GM19468 (cell line): ENCODE results near the gene RPRD2.
A peak's percentile ranks its signal among the peaks of the same experiment; 100 is the strongest.
"Not testable (repeated sequence)": the region's sequence is repeated elsewhere in the genome, so short reads cannot be mapped to it uniquely, and the experiment has no call there.

ENCODE experiments used
- ATAC-seq: cut with Tn5 transposase; IDR thresholded peaks from one replicate; pipeline ENCODE4 v1.9.1; 2021; ENCODE audit warnings: mild to moderate bottlenecking, moderate library complexity, moderate number of reproducible peaks; ENCODE audit not compliant: unreplicated experiment; ENCODE audit errors: extremely low read depth

Gene RPRD2

DNA sequence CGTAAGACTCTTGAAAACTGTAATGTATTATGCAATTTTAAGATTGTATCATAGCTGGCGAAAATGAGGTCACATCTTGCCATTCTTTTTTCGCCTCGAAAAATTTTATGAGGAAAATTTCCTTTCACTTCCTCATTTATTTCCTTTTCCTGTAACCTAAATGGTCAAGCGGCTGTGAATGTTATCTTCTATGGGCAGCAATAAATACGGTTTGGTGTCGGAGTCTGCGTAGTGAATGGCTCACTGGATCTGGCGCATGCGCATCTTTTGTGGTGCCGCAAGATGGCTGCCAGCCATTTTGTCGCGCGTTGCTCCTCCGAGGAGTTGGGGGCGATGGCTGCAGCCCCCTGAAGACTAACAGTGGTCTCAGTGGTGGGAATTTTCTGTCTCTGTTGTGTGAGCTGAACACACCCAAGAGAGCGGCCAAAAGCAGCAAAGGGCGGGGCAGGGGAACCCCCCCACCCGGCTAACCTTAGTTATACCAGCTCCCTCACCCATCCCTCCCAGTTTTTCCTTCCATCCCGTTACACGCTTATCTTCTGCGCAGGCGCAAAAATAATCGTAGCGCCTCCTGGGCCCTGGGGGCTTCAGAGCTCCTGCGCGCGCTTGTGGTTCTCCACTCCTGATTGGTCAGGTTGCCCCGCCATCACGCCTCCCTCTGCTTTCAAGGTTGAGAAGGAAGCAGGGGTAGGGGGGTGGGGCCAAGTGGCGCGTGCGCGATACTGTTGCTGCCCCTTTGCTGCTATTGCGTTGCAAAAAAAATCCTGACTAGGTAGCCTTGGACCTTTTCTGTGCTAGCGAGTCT lies at the start of gene RPRD2:
Gene RPRD2 (plus strand): TSS at position 722 of the 805 bp plus-strand sequence. CDS start 568 bp downstream, outside the sequence.
- peak; percentile 38 for ATAC-seq

DNA sequence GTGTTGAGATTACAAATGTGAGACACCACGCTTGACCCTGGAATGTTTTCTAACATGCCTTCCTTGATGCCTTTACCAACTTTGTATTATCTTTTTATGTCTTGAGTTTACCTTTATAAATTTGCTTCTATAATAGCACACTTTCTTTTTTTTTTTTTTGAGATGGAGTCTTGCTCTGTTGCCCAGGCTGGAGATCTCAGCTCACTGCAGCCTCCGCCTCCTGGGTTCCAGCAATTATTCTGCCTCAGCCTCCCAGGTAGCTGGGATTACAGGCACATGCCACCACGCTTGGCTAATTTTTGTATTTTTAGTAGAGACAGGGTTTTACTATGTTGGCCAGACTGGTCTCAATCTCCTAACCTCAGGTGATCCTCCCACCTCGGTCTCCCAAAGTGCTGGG lies 49.3 kb upstream of the RPRD2 start:
- ATAC-seq, result not testable (repeated sequence)

DNA sequence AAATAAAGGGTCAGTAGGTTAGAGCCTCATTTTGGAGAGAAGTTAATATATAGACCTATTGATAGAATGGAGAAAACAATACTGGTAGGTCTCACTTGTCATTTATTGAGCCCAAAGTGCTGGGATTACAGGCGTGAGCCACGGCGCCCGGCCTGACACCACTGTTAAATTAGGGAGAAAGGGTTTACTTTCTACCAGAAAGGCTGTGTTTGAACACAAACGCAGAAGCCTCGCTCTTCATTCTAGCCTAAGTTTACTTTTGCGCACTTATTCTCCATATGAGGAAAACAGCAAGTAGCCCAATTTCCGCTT lies 43.3 kb upstream of the RPRD2 start:
- no peak for ATAC-seq

DNA sequence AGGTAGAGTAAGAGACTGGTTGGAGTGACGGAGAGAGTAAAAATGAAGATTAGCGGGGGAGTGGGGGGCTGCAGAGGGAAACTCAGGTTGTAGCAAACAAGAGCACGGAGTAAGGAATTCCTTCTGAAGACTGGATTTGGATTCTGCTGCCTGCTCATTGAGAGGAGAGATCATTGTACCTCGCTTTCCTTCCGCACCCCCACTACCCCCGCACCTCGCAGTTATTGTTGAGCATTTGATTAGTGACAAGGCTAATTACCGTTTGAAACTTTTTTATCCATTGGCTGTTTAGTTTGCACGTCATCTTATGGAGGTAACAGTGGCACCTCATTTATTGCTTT lies 42.2 kb upstream of the RPRD2 start:
- no peak for ATAC-seq

DNA sequence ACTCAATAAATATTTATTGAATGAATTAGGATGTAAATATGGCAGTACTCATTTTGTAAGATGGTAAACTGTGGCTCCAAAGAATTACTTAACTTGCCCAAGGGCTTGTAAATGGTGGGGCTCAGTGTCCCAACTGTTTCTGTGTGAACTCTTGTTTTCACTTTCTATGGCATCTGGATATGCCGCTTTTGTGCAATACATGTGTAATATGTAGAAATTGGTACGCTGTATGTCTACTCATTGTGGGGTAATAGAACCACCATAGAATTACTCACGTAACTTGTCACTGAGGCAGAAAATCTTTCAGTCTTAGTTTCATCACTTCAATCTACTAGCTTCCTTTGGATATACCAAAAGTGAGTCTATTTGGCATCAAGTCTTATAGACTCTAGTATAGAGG lies 41.6 kb upstream of the RPRD2 start:
- no peak for ATAC-seq

GRCh38 chr1:150332651-150333290 lies 31.2 kb upstream of the RPRD2 start:
- ATAC-seq, result no peak

DNA sequence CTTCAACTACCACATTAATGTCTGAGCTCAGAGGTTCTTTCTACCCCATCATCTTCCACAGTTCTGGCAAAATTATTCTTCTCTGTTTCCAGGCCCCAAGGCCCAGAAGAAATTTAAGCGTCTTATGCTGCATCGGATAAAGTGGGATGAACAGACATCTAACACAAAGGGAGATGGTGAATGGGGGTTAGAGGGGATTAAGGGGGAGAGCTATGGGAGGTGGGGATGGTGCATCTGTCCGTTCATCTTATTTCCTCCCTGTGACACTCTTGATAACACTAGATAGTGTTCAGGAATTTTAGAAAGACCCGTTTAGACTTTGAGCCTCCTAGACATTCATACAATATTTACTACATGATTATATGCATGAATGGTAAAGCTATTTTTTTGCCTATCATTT lies 17.6 kb upstream of the RPRD2 start:
- ATAC-seq, result no peak

GRCh38 chr1:150352866-150353265 lies 11.1 kb upstream of the RPRD2 start:
- ATAC-seq, result no peak

DNA sequence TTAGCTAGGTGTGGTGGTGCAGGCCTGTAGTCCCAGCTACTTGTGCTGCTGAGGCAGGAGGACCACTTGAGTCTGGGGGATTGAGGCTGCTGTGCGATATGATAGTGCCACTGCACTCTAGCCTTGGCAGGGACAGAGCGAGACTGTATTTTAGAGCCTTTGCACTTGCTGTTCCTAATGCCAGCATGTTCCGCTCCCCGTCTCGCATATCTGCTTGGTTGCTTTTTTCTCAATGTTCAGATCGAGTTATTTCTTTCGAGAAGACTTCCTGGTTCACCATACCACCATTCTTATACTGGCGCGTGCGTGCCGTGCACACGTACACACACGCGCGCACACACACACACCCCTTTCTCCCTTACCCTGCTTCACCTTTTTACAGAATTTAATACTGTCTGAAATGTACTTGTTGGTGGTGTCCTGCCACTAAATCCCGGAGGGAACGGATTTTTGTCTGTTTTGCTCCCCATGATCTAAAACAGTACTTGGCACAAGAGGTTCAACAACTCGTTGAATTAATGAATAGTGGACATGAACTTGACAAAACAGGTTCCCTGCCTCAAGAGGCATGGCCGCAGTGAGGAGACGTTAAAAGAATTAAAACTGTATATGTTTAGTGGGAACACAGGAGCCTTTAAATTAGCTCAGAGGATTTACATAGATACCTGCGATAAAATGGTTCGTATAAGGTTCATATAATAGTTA lies 1.1 kb upstream of the RPRD2 start:
- no peak for ATAC-seq

DNA sequence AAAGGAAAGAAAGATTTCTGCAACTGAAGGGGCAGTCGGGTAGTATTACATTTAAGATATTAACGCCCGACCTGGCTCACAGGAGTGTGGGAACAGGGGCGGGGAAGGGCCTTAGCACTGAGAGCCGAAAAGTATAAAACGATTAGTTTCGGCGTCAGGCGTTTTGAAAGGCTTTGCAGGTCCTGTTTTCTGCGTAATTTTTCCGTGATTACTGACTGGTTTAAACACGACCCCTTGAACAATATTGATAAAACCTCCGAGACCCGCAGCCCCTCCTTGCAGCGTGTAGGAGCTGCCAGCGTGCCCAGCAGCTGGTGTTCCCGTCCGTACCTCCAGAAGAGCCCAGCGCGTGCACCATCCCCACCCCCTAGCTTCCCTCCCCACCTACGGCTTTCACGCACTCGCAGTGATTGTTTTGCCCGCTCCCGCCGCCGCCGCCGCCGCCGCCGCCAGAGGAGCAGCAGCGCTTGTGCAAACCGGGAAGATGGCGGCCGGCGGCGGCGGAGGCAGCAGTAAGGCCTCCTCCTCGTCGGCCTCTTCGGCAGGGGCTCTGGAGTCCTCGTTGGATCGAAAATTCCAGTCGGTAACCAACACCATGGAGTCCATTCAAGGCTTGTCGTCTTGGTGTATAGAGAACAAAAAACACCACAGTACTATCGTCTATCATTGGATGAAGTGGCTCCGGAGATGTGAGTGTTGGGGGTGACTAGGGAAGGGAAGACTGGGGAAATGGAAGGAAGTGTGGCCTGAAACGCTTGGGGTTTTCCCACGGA lies 470 bp downstream of the RPRD2 start:
- ATAC-seq, result no peak

DNA sequence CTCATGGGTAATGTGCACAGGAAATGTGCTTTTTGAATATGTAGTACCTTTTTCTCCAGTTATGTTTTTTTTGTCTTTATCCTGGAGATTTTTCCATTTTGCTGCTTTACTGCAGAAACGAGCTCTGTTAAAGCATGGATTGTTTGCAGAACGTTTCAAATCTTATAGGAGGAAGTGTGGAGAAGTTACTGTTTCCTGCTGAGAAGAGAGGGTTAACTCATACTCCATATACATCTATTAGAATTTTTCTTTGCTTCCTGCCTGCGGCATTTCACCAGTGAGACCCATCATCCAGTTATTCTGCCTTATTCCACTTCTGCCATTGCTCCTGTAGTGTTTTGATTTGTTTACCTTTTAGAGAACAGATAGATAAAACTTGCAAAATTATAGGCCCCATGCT lies 2.0 kb downstream of the RPRD2 start:
- no peak for ATAC-seq

DNA sequence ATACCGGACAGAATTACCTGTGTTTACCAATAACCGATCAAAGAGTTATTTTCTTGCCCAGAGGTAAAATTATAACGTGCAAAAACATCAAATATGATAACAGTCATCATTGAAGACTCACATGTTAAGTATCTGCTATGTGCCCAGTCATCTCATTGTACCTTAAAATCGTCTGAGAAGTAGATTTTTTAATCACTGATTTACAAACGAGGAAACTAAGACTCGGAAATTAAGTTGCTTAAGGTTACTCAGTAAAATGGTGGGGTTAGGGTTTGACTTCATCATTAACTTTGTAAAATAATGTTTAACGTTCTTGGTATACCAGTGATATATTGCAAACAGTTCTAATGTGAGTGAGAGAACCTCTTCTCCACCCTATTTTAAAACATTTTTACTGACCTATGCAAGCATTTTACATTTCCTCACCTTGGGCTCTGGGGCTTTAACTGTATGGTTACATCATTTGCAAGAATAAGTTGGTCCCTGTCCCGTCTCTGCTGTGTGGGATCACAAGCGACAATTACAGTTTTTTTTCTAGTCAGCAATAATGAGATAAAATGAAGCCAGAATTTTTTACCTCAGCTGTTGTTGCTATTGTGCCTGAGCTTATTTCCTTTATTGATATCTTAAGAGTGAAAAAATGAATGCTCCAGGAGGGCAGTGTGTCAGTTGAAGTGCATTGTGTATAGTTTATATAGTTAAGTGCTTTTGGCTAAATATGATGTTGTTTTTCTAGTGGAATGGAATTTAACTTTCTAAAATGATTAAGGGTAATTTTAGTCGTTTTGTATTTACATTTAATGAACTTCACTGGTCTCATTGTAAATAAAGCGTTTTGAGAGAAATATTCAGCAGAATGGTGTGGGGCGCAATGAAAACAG lies 2.7 kb downstream of the RPRD2 start:
- ATAC-seq, result no peak

- ATAC-seq, result no peak
Observed at GRCh38 chr1:150371110-150371509, 7.2 kb downstream of the RPRD2 start.

- no peak for ATAC-seq
Observed at GRCh38 chr1:150372580-150372979, 8.6 kb downstream of the RPRD2 start.

DNA sequence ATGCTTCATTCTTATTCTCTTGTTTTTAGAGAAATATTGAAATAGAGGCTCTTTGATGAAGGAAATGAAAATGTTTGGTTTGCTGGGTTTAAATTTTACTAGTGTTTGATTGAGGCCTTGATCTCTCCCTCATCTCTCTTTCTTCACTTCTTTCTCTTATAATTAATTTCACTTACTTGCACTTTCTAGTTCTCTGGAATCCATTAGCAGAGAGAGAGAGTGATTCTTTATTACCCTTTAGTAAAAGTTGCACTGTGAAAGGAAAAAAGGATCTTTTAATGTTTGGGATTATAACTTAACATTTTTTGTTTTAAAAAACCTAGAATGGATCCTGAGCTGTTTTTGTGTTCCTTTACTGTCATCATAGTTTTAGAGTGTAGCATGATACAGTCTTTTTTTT lies 12.2 kb downstream of the RPRD2 start:
- no peak for ATAC-seq

DNA sequence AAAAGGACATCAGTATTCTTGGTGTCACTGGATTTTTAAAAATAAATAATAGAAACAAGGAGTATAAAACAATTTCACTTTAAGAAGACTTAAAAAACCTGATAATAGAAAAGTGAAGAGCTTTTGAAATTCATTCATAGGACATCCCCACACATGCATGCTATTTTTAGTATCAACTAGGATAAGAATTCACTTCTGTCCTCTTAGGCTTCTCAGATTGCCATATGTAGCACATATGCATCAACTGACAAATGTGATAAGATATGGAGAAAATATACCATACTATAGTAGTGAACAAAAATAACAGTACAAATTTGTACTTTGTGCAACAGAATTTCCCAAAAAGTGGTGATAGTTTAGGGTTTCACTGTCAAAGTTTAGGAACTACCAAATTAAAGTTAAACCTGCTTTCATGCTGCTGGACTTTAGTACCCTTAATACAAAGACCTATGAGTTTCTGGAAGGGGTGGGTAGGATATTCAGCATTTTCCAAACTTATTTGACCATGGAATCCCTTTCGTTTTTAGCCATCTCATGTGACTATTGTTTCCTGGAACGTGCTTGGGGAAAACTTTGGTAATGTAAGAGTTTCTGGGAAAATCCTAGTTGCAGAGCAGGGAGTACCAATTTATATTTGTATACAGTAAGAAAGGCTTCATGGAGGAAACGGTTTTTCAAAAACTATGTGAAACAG lies 19.8 kb downstream of the RPRD2 start:
- no peak for ATAC-seq

GRCh38 chr1:150385537-150386445 lies 21.8 kb downstream of the RPRD2 start:
- no peak for ATAC-seq

GRCh38 chr1:150386592-150386991 lies 22.6 kb downstream of the RPRD2 start:
- ATAC-seq, result no peak
